22Rv1 (cell line): ENCODE data around the gene CFAP99.

Experiments
- ZFX ChIP-seq: fragments of 450-650 bp; IDR thresholded peaks from 2 replicates; pipeline ENCODE4 v1.6.1; 2017; ENCODE audit warnings: antibody characterized with exemption, borderline replicate concordance
- TF ChIP-seq, protein P1 (sequence below): fragments of 450-650 bp; IDR thresholded peaks from 2 replicates; pipeline ENCODE4 v1.5.1; 2017; ENCODE audit warnings: mild to moderate bottlenecking

DNA sequence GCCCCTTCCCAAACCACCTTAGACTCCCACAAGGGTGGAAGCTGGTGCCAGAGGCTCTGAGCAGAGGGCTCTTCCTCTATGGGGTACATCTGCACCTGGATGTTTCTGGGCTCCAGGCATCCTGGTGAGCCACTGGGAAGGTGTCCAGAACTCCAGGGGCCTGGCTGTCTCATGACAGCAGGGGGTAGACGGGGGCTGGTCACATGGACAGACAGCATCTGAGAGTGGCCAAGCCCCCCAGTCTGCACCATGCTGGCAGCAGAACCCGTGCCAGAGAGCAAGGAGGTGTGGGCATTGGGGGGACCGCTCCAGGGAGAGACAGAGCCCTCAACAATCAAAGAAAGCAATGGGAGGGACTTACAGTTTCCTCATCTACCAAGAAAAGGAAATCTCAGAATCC, 39.9 kb upstream of the CFAP99 start:
- TF ChIP-seq, protein P1, sequence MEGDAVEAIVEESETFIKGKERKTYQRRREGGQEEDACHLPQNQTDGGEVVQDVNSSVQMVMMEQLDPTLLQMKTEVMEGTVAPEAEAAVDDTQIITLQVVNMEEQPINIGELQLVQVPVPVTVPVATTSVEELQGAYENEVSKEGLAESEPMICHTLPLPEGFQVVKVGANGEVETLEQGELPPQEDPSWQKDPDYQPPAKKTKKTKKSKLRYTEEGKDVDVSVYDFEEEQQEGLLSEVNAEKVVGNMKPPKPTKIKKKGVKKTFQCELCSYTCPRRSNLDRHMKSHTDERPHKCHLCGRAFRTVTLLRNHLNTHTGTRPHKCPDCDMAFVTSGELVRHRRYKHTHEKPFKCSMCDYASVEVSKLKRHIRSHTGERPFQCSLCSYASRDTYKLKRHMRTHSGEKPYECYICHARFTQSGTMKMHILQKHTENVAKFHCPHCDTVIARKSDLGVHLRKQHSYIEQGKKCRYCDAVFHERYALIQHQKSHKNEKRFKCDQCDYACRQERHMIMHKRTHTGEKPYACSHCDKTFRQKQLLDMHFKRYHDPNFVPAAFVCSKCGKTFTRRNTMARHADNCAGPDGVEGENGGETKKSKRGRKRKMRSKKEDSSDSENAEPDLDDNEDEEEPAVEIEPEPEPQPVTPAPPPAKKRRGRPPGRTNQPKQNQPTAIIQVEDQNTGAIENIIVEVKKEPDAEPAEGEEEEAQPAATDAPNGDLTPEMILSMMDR: no peak
- TF ChIP-seq ZFX: no peak
